Lower leg skin (tissue), 4 donors: Measurements from ENCODE around the gene MAMDC2. TPM values are rescaled to one million over a fixed set of nuclear protein-coding genes. Genes with fewer than 3 reads are reported as not detected.

Experiments
- DNase-seq, 2 donors: peaks; one replicate each; pipeline ENCODE4 v3.0.0-alpha.2; 2019; ENCODE audit warnings: low spot score in 2 of 2
- H3K4me3 ChIP-seq: fragments of 200-600 bp; sonication (generic); 2 replicates; pipeline ENCODE4 v1.5.1; 2017; ENCODE audit warnings: mild to moderate bottlenecking, low read depth; ENCODE audit not compliant: poor library complexity, severe bottlenecking
- POLR2A ChIP-seq, 2 donors: fragments of 450-650 bp; IDR thresholded peaks; one replicate each; pipeline ENCODE4 v1.6.1; 2016 to 2017; ENCODE audit warnings: antibody characterized with exemption in 2 of 2, mild to moderate bottlenecking in 1 of 2, moderate library complexity in 1 of 2
- WGBS, 2 donors: methylation state at CpG; one replicate each; pipeline ENCODE4 v1.1.5; 2018; 5-methylcytosine and 5-hydroxymethylcytosine counted together
- intact Hi-C: fragments of 100-400 bp; cut with DNase I; formaldehyde crosslinking; loops from one replicate; pipeline ENCODE4 v1.15.0; 2023; ENCODE audit warnings: low total_unique reads
- total RNA-seq, 4 donors: library from RNA; depleted of rRNA; stranded (reverse); fragments of >200 nt; gene quantifications; one replicate each; pipeline ENCODE4 v1.1.0, GENCODE V29; 2016
- TF ChIP-seq, protein P1 (sequence below), 3 donors: fragments of 450-650 bp; IDR thresholded peaks; one replicate each; pipeline ENCODE4 v1.5.1; 2016; ENCODE audit warnings: antibody characterized with exemption in 3 of 3, mild to moderate bottlenecking in 3 of 3, moderate library complexity in 2 of 3

MAMDC2 gene
- total RNA-seq, 4 donors from 2014 or later: 5.7 to 14.1 (median 9.9) TPM

DNA sequence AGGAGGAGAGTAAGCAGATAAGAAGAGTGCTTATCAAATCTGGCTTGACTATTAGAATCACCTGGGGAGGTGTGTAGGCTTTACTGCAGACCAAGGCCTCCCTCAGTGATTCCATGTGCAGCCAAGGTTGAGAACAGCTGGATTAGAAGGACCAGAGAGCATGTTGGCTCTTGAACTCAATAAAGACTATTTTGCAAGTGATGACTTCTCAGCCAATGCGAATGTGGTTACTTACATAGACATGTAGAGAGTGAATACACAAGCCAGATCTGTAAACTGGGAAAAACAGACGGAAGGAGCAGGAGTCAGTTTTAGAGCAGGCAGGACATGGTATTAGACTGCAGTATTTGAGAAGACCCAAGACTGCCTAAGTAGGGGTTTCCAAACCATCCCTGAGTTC, 48.5 kb downstream of the MAMDC2 start:
- DNase-seq: no peak
- intact Hi-C loops: no loop called here
- H3K4me3 ChIP-seq: no peak overlapping the region
- TF ChIP-seq, protein P1, sequence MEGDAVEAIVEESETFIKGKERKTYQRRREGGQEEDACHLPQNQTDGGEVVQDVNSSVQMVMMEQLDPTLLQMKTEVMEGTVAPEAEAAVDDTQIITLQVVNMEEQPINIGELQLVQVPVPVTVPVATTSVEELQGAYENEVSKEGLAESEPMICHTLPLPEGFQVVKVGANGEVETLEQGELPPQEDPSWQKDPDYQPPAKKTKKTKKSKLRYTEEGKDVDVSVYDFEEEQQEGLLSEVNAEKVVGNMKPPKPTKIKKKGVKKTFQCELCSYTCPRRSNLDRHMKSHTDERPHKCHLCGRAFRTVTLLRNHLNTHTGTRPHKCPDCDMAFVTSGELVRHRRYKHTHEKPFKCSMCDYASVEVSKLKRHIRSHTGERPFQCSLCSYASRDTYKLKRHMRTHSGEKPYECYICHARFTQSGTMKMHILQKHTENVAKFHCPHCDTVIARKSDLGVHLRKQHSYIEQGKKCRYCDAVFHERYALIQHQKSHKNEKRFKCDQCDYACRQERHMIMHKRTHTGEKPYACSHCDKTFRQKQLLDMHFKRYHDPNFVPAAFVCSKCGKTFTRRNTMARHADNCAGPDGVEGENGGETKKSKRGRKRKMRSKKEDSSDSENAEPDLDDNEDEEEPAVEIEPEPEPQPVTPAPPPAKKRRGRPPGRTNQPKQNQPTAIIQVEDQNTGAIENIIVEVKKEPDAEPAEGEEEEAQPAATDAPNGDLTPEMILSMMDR (IDR thresholded peaks at IDR 0.05): no peak
- no peak for TF ChIP-seq POLR2A (IDR thresholded peaks at IDR 0.05)
- 31 to 56% methylated on average over 2 of the region's 2 CpGs for WGBS, 2 donors

DNA sequence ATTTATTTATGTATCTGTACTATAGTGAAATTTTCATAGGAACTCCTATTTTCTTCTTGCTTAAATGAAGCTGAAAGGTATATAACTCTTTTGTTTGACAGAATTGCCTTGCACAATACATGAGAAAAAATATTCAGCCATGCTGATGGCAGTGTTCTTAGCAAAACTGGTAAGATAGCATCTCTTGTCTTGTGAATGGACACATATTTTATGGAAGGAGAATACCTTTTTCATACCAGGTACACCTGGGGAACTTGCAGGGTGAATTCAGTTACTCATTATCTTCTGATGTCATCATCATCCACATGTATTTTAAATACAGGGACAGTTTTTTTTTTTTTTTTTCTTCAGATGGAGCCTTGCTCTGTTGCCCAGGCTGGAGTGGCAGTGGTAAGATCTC, 49.4 kb downstream of the MAMDC2 start:
- H3K4me3 ChIP-seq: no peak overlapping the region
- intact Hi-C loops: no loop called here
- DNase-seq: no peak
- TF ChIP-seq, protein P1 (IDR thresholded peaks at IDR 0.05): no peak
- no peak for TF ChIP-seq POLR2A (IDR thresholded peaks at IDR 0.05)

GRCh38 chr9:70093944-70094343, 50.3 kb downstream of the MAMDC2 start:
- intact Hi-C loops: no loop called here
- DNase-seq: no peak
- H3K4me3 ChIP-seq: no peak overlapping the region
- TF ChIP-seq POLR2A (IDR thresholded peaks at IDR 0.05): no peak
- TF ChIP-seq, protein P1 (IDR thresholded peaks at IDR 0.05): no peak
- WGBS, 2 donors: 25 to 29% methylated on average over 1 of the region's 1 CpG

DNA sequence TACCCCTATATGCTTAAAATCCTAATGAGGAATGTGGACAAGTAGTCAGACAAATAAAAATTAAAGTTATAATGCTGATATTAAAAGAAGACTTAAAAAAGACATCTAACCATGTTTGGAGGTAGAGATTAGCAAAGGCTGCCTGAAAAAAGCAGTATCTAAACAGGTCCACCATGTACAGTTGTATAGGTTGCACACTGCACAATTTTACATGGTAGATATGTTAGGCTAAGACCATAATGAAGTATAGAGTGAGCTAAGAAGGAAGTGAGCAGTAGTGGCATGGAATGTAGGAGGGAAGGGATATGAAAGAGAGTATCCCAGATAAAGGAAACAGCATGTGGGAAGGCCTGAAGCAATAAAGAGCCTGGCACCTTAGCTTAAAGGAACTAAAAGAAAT, 51.1 kb downstream of the MAMDC2 start:
- TF ChIP-seq POLR2A (IDR thresholded peaks at IDR 0.05): no peak
- TF ChIP-seq, protein P1 (IDR thresholded peaks at IDR 0.05): no peak
- intact Hi-C loops: no loop called here
- no peak for DNase-seq
- no peak overlapping the region for H3K4me3 ChIP-seq

DNA sequence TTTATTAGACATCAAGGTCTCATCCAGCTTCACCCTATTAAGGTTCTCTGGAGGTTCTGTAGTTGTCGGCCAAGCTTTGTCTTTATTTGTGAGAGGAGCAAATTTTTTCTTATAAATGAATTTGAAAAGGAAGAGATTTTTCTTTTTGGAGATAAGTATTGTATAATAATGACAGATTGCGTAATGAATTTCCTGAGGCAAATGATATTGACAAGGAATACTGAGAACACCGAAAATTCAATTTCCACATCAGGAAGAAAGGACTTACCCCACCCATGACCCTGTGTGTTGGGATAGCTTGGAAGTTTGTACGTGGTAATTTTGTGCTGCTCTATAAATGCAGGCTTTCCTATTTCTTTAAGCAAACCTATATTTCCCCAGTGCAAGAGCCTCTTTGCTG, 53.5 kb downstream of the MAMDC2 start:
- intact Hi-C loops: no loop called here
- H3K4me3 ChIP-seq: no peak overlapping the region
- 67 to 74% methylated on average over 4 of the region's 4 CpGs for WGBS, 2 donors
- no peak for DNase-seq
- TF ChIP-seq POLR2A (IDR thresholded peaks at IDR 0.05): no peak
- TF ChIP-seq, protein P1 (IDR thresholded peaks at IDR 0.05): no peak

- 64 to 65% methylated on average over 4 of the region's 4 CpGs for WGBS, 2 donors
- TF ChIP-seq POLR2A (IDR thresholded peaks at IDR 0.05): no peak
- TF ChIP-seq, protein P1 (IDR thresholded peaks at IDR 0.05): no peak
- no peak for DNase-seq
- intact Hi-C loops: no loop called here
- no peak overlapping the region for H3K4me3 ChIP-seq
Measured at GRCh38 chr9:70100362-70100761, 56.7 kb downstream of the MAMDC2 start.
